Panc1 (cell line): ENCODE measurements around the gene NFATC3.

Experiments
- CTCF ChIP-seq: fragments of 450-650 bp; IDR thresholded peaks from 2 replicates; pipeline ENCODE4 v1.5.1; 2017; ENCODE audit warnings: mild to moderate bottlenecking
- POLR2AphosphoS5 ChIP-seq: IDR thresholded peaks from 2 replicates; pipeline ENCODE4 v1.6.1; 2012; ENCODE audit warnings: mild to moderate bottlenecking, low read depth, low read length, moderate library complexity

GRCh38 chr16:68083861-68084503 lies 1.2 kb upstream of the NFATC3 start:
- TF ChIP-seq CTCF (no peak), POLR2AphosphoS5 (no peak)
